Stimulated activated CD8-positive, alpha-beta memory T cell treated with anti-CD3 and anti-CD28 coated beads, Interleukin-15, amount 100 ng/mL, for 48 hours (primary cell): Measurements from ENCODE around the gene CGB2.
A peak's percentile ranks its signal among the peaks of the same experiment; 100 is the strongest.

Source experiments
- DNase-seq, 2 donors: peaks; one replicate each; pipeline ENCODE4 v3.0.0-alpha.2; 2020; ENCODE audit warnings: low read depth in 2 of 2

CGB2 gene

DNA sequence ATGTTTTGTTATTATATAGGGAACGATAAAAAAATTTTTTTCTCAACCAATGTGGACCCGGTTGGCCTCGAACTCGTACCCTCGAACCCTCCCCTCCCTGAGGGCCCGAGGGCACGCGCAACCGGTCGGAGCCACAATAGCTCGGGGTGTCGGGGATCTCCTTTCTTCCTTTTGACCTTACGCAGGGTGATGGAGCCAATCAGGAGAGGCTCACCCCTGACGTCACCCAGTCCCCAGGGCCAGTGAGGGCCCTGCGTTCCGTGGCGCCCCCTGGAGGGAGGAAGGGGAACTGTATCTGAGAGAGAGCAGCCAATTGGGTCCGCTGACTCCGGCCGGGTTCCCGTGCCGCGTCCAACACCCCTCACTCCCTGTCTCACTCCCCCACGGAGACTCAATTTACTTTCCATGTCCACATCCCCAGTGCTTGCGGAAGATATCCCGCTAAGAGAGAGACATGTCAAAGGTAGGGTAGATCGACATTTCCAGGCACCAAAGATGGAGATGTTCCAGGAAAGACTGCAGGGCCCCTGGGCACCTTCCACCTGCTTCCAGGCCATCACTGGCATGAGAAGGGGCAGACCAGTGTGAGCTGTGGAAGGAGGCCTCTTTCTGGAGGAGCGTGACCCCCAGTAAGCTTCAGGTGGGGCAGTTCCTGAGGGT lies at the start of gene CGB2:
CGB2 (plus strand) TSS at position 249 of the 660 bp plus-strand sequence; CDS start at position 455, 206 bp downstream.
- DNase-seq: peak; percentile 74 to 77

- DNase-seq: no peak
Measured at GRCh38 chr19:48982280-48982679, 49.4 kb upstream of the CGB2 start.

DNA sequence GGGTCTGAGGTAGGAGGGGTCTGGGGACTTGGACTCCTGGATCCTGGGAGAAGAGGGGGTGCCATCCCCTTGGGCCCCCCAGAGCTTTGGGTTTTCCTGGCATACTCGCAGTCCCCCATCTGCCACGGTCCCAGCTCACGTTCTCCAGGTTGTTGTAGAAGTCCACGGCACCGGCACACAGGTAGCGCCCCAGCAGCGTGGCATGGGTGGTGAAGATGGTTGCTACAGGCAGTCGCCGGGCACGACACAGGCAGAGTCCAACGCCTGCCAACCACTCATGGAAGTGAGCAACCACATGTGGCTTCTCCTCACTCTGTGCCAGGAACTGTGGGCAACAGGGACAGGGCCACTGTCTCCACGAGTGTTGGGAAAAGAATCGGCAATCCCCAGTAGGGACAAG lies 46.0 kb upstream of the CGB2 start:
- DNase-seq: no peak

GRCh38 chr19:48986211-48986610 lies 45.5 kb upstream of the CGB2 start:
- no peak for DNase-seq

GRCh38 chr19:48987323-48987722 lies 44.4 kb upstream of the CGB2 start:
- DNase-seq: no peak

DNA sequence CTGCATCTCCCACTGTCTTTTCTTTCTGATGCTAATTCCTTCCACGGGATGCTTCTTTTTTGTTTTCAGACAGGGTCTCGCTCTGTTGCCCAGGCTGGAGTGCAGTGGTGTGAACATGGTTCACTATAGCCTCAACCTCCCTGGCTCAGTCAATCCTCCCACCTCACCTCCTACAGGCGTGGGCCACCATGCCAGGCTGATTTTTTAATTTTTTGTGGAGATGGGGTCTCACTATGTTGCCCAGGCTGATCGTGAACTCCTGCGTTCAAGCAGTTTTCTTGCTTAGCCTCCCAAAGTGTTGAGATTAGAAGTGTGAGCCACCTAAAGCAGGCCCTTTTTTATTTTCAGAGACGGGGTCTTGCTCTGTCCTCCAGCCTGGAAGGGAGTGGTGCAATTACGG lies 43.4 kb upstream of the CGB2 start:
- DNase-seq: no peak

DNA sequence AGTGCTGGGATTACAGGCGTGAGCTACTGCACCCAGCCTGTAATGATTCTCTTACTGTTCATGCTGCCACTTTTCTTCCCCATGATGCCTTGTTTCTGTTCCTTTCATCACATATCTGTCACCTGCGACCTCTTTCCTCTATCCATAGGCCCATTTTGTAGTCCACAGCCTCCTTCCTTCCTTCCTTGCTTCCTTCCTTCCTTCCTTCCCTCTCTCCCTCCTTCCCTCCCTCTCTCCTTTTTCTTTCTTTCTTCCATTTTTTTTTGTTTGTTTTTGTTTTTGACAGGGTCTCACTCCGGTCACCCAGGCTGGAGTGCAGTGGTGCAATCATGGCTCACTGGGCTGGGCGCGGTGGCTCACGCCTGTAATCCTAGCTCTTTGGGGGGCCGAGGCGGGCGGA lies 42.8 kb upstream of the CGB2 start:
- DNase-seq: no peak

DNA sequence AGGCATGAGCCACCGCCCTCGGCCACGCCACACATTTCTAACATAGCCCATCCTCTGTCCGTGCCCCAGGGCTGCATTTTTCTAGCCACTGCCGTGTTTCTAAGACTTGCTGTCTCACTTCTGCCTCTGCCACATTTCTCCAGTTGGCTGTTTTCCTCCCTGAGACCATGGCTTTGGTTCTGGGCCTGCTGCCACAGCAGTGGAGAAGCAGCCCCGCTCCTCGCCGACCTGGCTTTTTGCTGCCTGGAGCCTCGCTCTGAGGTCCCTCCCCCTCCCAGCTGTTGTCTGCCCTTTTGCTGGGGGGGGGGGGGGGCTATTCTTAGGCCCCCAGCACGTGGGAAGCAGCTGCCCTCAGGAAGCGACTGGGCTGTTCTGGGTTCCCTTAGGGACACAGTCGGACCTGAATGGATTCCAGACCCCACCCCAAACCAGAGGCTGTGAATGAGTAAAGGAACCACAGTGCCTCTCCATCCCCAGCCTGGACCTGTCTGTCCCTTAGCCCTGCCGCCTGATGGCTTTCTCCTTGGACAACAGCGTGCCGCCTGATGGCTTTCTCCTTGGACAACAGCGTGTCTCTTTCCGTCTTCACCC lies 41.9 kb upstream of the CGB2 start:
- DNase-seq: no peak

- no peak for DNase-seq
Measured at GRCh38 chr19:48990400-48990799, 41.3 kb upstream of the CGB2 start.

GRCh38 chr19:48991011-48991609 lies 40.6 kb upstream of the CGB2 start:
- DNase-seq: no peak

GRCh38 chr19:48991873-48992580 lies 39.7 kb upstream of the CGB2 start:
- no peak for DNase-seq

- no peak for DNase-seq
Measured at GRCh38 chr19:48992581-48993174, 39.0 kb upstream of the CGB2 start.

DNA sequence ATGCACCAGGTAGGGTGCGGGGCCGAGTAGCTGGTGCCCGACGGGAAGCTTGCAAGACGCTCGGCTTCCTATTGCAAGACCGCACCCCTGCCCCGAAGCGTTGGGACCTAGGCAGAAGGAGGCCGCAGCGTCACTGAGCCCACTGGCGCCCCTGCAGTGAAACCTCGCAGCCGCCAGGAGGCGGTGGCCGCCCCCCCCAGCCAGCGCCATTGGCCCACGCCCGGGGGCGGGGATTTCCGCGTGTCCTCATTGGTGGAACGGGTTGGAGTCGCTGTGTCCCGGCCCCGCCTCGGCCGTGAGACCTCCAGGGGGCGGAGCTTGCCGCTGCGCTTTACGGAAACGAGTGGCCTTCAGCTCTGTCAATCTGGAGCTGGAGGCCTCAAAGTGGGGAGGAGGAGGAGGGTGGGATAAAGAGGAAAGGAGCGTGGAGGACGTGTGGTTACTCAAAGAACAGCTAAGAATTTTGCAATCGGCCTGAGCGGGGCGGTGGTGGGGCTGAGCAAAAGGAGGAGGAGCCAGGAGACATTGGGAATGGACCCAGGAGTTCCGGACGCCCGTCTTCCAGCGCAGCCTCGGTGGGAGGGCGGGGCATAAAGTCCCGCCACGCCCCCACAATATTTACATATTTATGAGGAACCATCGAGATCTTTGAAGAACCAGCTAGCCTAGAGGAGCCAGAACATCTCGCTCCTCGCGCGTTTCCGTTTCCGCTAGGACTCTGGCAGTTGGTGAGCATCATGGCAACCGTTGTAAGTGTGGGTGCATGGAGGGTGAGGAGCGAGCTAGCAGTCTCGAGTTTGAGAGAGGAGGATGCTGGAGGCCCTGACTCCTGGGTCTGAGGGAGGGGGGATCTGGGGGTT lies 38.3 kb upstream of the CGB2 start, which contains the start of the genes GYS1 and RUVBL2:
GYS1 (minus strand) TSS at position 135 of the 860 bp plus-strand sequence. CDS start 197 bp downstream, outside the sequence.
RUVBL2 (plus strand) TSS at position 713 of the 860 bp plus-strand sequence; CDS start at position 738, 25 bp downstream.
- DNase-seq: peak; percentile 99

DNA sequence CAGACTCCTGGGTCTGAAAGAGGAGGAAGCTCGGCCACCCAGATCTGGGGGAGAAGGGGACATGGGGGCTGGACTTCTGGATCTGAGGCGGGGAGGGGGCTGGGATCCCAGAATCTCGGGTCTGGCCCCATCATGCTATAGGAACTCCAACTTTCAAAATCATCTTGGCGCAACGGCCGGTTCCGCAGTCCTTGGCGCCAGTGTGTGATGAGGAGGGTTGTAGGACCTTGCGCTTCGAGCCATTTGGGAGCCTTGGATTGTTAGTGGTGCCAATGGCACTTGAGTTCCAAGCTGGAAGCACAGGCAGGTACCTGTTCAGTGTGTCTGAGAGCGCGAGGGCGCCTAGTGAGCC lies 37.7 kb upstream of the CGB2 start:
- no peak for DNase-seq

DNA sequence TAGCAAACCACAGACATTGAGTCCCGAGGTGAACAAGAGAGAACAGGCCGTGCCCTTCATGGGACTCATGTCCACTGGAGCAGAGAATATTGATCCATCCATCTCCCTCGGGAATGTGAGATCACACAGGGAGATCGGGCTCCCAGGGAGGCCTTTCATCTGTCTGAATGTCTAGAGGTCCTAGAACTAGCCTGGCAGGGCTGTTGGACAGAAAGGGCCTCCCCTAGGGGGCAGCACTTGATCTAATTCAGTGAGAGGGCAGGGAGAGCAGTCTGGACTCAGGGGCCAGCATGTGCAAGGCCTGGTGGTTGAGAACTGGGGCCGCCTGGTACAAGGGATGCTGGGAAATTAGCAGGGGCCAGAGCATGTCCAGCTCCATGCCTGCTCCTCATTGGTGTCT lies 33.7 kb upstream of the CGB2 start:
- DNase-seq: no peak

DNA sequence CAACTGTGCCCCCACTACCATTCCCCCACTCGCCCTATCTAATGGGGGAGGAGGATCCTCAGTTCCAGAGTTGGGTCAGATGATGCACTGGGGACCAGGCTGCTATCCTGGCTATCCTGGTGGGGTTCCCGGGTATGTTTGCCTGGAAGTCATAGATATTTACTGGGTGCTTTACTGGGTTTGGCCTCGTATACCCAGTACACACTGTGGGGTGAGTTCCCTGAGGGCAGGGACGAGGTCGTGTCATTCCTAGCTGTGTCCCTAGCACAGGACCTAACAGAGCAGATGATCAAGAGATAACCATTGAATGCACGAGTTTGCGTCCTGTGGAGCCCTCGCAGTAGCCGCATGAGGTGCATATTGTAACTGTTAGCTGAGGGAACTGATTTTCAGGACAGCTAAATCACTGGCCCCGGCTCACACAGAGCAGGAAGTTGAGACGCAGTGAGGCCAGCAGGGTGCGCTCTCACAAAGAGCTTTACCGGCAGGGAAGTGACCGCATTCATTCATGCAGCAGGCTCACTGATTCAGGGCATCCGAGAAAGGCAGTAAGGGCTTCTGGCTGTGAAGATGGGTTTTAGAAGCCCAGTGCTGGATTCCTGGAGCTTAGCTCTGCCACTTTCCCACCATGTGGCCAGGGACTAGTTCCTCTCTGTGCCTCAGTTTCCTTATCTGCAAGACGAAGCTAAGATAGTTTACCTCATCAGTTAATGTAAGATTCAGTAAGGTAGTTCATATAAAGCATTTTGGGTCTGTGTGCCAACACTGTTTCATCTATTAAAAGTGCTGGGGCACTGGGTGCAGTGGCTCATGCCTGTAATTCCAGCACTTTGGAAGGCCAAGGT lies 32.0 kb upstream of the CGB2 start:
- DNase-seq: peak; percentile 44 to 49

DNA sequence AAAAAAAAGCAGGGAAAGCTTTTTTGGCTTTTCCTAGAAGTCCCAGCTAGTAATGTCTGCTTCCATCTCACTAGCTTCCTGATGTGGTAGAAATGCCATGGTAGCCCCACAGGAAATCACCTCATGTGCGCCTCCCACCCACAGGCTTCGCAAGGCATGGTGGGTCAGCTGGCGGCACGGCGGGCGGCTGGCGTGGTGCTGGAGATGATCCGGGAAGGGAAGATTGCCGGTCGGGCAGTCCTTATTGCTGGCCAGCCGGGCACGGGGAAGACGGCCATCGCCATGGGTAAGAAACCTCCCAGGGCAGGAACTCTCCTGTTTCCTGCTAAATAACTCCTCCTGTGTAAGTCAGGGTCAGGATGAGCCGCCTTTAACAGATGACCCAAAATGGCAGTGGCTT lies 27.6 kb upstream of the CGB2 start:
- DNase-seq: no peak

DNA sequence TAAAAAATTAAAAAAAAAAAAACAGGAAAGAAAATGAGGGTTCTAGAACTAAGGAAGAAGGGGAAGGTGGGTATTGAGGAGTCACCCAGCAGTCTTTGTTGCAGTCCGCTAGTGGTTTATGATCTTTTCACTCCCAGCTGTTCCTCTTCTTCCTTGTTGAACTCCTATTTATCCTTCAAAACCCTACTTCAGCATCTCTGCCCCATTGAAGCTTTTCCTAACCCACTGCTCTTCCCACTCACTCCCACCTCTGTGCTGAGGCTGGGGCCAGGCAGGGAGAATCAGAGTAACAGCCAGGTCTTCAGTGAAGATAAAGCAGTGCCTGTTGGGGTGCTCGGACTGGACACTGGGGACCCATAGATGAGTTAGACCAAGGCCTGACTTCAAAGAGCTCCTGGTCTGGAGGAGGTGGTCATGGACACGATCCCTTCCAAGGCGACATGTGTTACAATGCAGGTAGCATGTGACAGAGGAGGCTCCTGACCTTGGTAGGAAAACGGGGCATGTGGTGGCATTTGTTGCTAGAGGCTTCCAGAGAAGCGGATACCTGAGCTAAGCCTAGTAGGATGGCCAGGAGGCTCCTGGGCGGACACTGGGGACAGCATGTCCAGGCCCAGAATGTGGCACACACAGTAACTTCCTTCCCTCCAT lies 26.6 kb upstream of the CGB2 start:
- no peak for DNase-seq

- no peak for DNase-seq
Measured at GRCh38 chr19:49006905-49007304, 24.8 kb upstream of the CGB2 start.

DNA sequence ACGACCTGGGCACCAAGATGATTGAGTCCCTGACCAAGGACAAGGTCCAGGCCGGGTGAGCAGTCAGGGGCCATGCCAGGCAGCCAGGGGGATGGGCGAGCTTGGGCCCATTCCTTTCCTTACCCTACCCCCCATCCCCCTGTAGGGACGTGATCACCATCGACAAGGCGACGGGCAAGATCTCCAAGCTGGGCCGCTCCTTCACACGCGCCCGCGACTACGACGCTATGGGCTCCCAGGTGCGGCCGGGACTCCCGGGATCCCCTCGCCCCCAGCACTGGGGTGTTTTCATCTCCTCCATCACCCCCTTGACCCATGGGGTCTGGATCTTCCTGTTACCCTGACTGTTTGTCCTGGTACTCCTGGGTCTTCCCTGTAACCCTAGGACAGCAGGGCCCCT lies 21.9 kb upstream of the CGB2 start:
- DNase-seq: no peak
